HG03025 (cell line): ENCODE measurements around the gene CFAP77.

Experiments used
- ATAC-seq: cut with Tn5 transposase; IDR thresholded peaks from one replicate; pipeline ENCODE4 v1.9.1; 2021; ENCODE audit warnings: mild to moderate bottlenecking, moderate library complexity; ENCODE audit not compliant: unreplicated experiment, low FRiP score

Gene CFAP77

DNA sequence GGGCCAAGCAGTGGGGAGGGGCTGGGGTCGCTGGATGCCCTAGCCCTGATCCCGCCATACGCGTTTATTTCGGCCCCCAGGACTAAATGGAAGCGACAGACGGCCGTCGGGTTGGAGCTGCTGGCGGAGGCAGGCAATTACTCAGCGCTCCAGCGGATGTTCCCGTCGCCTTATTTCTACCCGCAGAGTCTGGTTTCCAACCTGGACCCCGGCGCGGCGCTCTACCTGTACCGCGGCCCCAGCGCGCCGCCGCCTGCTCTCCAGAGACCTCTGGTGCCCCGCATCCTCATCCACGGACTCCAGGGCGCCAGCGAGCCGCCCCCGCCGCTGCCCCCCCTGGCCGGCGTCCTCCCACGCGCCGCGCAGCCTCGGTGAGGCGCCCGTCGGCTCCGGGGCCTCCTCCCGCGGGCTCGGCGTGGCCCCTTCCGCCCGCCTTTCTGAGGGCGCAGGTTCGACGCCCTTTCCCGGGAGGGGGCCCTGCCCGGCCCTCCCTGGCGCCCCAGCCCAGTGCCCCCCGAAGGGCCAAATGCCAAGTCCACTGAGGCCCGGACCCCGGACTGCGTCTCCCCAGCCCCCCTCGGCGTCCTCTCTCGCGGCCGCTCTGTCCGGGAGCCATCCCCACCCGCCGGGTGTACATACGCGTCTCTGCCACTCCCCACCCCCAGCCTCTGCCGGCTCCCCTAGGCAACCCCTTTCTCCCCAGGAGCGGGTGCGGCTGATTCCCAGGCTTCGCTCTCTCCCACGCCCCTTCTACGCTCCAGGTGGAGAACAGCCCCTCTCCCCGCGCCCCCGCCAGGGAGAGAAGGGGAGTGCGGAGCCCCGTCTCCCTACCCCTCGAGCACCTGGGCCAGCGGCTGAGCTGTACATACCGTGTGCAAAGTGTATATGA is 179.4 kb downstream of the CFAP77 start:
- no peak for ATAC-seq

- ATAC-seq = no peak
These were observed 180.0 kb downstream of the CFAP77 start for GRCh38 chr9:132590037-132590317.

DNA sequence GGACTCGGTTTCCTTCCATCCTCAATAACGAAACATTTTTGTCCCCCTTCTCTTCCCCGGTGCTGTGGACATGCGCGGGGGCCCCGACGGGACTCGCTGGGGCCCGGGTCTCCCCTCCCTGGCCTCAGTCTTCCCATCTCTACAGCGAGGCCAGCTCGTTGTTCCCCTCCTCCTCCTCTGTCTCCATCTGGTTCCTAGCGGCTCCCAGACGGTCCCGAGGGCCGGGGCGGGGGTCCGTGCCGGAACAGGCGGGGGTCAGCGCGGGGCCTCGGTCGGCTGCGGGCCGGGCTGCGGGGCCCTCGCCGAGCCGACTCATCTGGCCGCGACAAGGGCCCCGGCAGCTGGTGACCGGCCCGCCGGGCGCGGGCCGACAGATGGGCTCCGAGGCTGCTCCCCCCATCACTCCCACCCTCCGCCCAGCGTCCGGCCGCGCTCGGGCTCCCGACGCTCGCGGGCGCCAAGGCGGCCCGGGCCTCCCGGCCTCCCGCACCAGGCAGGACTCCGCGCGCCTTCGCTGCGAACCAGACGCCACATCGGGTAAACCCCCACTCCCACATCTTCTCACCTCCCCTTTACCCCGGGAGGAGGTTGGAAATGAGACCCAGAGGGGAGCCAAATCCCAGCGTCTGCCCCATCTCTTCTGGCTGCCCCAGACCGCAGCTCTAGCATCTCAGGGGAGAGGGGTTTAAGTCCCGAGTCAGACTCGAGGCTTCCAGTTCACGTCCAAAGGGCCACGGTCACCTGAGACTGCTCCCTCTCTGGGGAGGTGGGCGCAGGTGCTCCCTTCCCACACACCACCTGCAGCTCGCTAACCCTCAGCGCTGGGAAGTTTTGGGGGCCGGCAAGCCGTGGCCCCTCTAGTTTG is 180.5 kb downstream of the CFAP77 start:
- ATAC-seq = no peak

DNA sequence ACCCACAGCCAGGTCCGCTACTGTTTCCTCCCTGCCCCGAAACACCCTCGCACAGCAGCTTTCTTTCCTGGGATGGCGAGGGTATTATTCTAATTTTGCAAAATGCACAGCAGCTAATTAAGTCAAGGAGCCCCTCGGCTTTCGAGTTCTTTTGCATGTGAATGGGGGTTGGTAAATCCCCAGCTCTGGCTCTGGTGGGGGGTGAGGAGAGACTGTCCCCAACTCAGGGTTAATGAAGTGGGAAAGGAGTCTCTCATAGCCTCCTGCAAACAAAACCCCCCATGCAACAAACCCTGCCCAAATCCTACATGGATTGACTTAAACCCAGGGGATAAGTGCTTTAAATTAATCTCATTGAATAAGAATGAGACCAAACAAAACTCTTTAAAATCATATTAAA is 181.2 kb downstream of the CFAP77 start:
- no peak for ATAC-seq

DNA sequence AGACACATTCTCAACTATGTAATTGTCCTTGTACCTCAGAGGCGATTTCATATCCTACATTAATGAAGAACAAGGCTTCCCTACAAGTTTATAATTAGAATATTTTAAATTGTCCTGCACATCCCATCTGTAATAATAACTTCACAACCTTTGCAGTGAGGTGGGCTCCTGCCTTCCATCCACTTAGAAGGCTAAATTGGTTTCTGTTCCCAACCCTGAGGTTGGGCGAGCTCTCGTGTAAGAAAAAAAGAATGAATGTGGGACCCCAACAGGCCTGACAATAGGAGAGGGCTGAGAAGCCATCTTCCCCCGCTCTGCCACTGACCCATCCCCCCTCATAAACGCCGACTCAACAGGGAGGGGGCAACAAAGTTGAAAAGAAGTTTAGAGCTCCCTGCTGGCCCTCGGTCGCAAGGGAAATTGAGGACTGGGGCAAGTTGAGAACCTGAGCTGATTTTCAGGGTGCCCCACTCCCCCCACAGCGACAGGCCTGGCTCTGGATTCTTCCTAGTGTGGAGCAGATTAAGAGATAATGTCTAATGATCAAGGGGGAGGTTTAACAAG is 181.8 kb downstream of the CFAP77 start:
- no peak for ATAC-seq

- no peak for ATAC-seq
These were observed 182.4 kb downstream of the CFAP77 start for GRCh38 chr9:132592451-132592850.

- no peak for ATAC-seq
These were observed 184.4 kb downstream of the CFAP77 start for GRCh38 chr9:132594412-132594811.

DNA sequence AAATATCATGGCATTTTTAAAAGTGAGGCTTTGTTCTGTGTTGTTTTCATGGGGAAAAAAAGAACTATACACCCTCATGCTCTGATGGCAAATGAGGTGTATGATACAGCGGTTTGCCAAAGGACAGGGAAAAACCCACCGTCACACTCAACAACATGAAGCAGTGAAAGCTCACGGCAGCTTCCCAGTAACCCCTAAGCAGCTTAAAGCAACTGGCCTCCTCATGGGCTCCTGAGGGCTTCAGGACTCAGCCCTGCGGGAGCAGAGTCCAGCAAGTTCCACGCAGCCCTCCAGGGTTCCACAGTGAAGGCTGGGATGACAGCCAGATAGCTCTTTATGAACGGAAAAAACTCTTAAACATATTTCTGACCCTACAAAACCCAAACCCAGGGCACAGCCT is 185.3 kb downstream of the CFAP77 start:
- no peak for ATAC-seq

GRCh38 chr9:132596200-132596599 is 186.2 kb downstream of the CFAP77 start:
- no peak for ATAC-seq

DNA sequence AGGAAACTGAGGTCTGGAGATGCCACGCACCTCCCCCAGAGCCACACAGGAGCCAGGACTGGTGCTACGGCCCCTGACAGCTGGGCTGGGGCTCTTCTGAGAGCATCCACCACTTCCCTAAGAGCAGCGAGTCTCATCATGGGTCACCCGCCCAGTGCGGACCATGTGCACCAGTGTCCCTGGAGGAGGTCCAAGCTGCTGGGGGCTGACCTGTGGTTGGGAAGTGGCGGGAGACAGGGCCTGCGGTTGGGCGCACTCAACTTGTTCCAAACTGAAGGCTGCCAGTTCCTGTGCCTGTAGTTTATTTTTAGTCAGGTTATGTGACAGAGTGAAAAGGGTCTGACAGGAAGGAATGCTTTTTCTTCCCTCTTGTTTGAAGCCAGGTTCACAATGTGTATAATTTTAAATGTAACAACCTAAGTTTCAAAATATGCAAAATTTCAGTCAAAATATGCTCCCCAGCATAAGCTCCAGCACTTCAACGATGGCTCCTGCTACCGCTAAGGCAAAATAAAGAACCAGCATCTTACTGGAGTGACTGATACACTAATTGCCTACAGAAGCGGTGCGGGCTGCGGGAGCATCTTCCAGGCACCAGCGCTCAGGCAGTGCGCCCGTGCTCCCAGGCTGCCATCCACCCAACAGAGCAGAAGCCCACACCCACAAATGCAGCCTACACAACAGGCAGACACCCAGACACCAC is 187.2 kb downstream of the CFAP77 start:
- ATAC-seq = no peak

GRCh38 chr9:132600326-132600984 is 190.4 kb downstream of the CFAP77 start:
- ATAC-seq = no peak

- ATAC-seq = no peak
These were observed 192.2 kb downstream of the CFAP77 start for GRCh38 chr9:132602207-132602606.

DNA sequence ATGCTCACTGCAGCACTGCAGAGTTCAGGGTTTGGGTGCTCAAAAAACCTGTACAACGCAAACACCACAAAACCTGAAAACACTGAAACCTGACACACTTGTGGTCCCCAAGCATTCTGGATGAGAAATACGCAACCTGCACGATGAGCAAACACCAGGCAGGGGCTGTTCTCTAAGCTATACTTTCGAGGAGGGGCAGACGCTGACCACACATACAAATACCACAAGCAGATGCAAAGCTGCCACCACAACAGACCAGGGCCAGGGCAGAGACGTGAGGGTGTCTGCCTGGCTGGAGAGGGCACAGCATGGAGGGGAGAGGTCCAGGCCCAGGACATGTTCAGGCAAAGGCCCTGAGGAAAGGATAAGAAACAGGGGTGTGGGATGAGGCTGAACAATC is 195.4 kb downstream of the CFAP77 start:
- no peak for ATAC-seq

- no peak for ATAC-seq
These were observed 196.1 kb downstream of the CFAP77 start for GRCh38 chr9:132606066-132606465.

DNA sequence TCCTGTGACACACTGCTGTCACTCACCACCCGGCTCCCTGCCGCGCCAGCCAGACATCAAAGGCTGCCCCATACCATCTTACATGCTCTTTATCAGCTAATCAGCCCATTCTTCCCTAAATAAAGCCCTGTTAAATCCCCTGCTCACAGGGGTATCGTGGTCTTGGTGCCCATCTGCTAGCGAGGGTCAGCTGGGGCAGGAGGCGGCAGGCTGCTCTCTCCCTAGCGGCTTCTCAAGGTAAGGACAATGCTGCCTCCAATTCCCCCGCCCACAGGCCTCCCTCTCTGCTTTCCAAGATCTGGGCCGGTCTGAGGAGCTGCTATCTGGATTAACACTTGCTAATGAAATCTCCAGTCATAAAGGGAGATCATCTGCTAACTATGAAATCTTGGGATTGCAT is 199.2 kb downstream of the CFAP77 start:
- ATAC-seq = no peak

DNA sequence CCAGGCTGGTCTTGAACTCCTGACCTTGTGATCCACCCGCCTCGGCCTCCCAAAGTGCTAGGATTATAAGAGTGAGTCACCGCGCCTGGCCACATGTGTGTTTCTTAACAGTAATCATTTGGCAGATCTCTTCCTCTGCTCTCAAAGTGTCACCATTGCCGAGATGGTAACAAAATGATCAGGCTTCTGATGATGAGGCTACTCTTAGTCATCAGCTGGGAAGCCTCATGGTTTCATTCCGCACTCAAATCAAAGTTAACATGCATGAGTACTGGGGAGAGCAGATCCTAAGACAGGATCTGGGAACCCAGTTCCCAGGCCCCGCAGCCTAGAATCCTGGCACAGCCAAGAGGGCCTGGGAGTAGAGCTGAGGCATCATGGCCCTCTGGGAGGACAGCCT is 199.8 kb downstream of the CFAP77 start:
- ATAC-seq = no peak

- no peak for ATAC-seq
These were observed 200.7 kb downstream of the CFAP77 start for GRCh38 chr9:132610661-132611060.

- ATAC-seq = no peak
These were observed 204.3 kb downstream of the CFAP77 start for GRCh38 chr9:132614324-132614723.

GRCh38 chr9:132615774-132616173 is 205.8 kb downstream of the CFAP77 start:
- no peak for ATAC-seq

GRCh38 chr9:132616725-132617124 is 206.7 kb downstream of the CFAP77 start:
- no peak for ATAC-seq
